Panc1 (cell line): ENCODE data around the gene GEMIN7.

Experiments used
- CTCF ChIP-seq: fragments of 450-650 bp; IDR thresholded peaks from 2 replicates; pipeline ENCODE4 v1.5.1; 2017; ENCODE audit warnings: mild to moderate bottlenecking
- POLR2AphosphoS5 ChIP-seq: IDR thresholded peaks from 2 replicates; pipeline ENCODE4 v1.6.1; 2012; ENCODE audit warnings: mild to moderate bottlenecking, low read depth, low read length, moderate library complexity
- REST ChIP-seq, 2 experiments: IDR thresholded peaks; 2 replicates each; pipeline ENCODE4 v1.6.1; 2011 to 2012; ENCODE audit warnings: low read depth in 2 of 2, control low read depth in 1 of 2, low read length in 1 of 2, mild to moderate bottlenecking in 1 of 2, moderate library complexity in 1 of 2; ENCODE audit not compliant: insufficient read depth in 1 of 2
- TCF7L2 ChIP-seq: IDR thresholded peaks from 2 replicates; pipeline ENCODE4 v1.6.1; 2011; ENCODE audit warnings: mild to moderate bottlenecking, low read depth, low read length, inconsistent platforms

DNA sequence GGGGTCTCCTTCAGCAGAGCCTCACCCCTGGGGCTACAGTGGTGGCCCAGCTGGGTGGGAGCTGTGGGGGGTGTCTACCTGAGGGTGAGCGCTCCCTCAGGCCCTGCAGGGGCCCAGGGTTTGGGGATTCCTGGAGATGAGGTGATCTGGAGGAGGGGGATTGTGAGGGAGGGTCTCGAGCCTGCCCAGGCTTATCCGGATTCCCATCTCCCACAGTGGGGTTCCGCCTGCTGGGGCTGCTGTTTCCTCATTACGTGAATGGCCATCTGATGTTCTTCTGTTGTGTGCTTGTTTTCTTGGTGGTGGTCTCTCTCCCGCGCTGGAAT, 18.4 kb downstream of the GEMIN7 start:
- no peak for TF ChIP-seq POLR2AphosphoS5
- TF ChIP-seq CTCF = no peak
- TF ChIP-seq REST (IDR thresholded peaks at IDR 0.05; ENCODE audit: insufficient read depth in 1 of 2, low read depth in 2 of 2, low read length in 1 of 2) = no peak
- no peak for TF ChIP-seq TCF7L2
